Loucy (cell line): Measurements from ENCODE around the gene CIROP.
A peak's percentile ranks its signal among the peaks of the same experiment; 100 is the strongest.

ENCODE experiments used
- H2AFZ ChIP-seq: fragments of 200-600 bp; sonication (generic); 2 replicates; pipeline ENCODE4 v1.6.0; 2016; ENCODE audit warnings: antibody characterized with exemption, mild to moderate bottlenecking, low read length, moderate library complexity
- H3F3A ChIP-seq: fragments of 200-600 bp; 2 replicates; pipeline ENCODE4 v1.6.0; 2016; ENCODE audit warnings: antibody characterized with exemption, low read depth, mild to moderate bottlenecking
- H3K27me3 ChIP-seq: fragments of 200-600 bp; sonication (generic); 2 replicates; pipeline ENCODE4 v1.6.1; 2014; ENCODE audit warnings: low read length, mild to moderate bottlenecking; ENCODE audit not compliant: insufficient read depth, poor library complexity, severe bottlenecking
- H3K36me3 ChIP-seq: fragments of 200-600 bp; sonication (generic); 2 replicates; pipeline ENCODE4 v1.6.1; 2016; ENCODE audit warnings: low read length; ENCODE audit not compliant: insufficient read depth
- H3K4me1 ChIP-seq: fragments of 200-600 bp; sonication (generic); 2 replicates; pipeline ENCODE4 v1.5.1; 2014; ENCODE audit warnings: low read length, mild to moderate bottlenecking; ENCODE audit not compliant: insufficient read depth, poor library complexity, severe bottlenecking
- H3K4me2 ChIP-seq: fragments of 200-600 bp; sonication (generic); 2 replicates; pipeline ENCODE4 v1.6.0; 2014; ENCODE audit warnings: antibody characterized with exemption, low read length, low read depth, mild to moderate bottlenecking; ENCODE audit not compliant: poor library complexity, severe bottlenecking
- H3K4me3 ChIP-seq: fragments of 200-600 bp; sonication (generic); 2 replicates; pipeline ENCODE4 v1.5.1; 2014; ENCODE audit warnings: low read length, mild to moderate bottlenecking, mixed read lengths; ENCODE audit not compliant: poor library complexity, severe bottlenecking
- H3K79me2 ChIP-seq: fragments of 200-600 bp; sonication (generic); 2 replicates; pipeline ENCODE4 v1.6.1; 2014; ENCODE audit warnings: low read length; ENCODE audit not compliant: insufficient read depth
- H3K9ac ChIP-seq: fragments of 200-600 bp; sonication (generic); 2 replicates; pipeline ENCODE4 v1.6.0; 2014; ENCODE audit warnings: mild to moderate bottlenecking, low read depth, low read length, moderate library complexity; ENCODE audit not compliant: poor library complexity, severe bottlenecking
- H3K9me2 ChIP-seq: fragments of 200-600 bp; sonication (generic); replicated peaks from 2 replicates; pipeline ENCODE4 v1.6.1; 2016; ENCODE audit warnings: low read depth, low read length, mixed read lengths
- H3K9me3 ChIP-seq: fragments of 200-600 bp; sonication (generic); 2 replicates; pipeline ENCODE4 v1.6.1; 2014; ENCODE audit warnings: mild to moderate bottlenecking, antibody characterized with exemption, low read length, low read depth; ENCODE audit not compliant: insufficient read depth
- H4K20me1 ChIP-seq: fragments of 200-600 bp; sonication (generic); 2 replicates; pipeline ENCODE4 v1.6.0; 2014; ENCODE audit warnings: antibody characterized with exemption, low read length, mild to moderate bottlenecking; ENCODE audit not compliant: insufficient read depth, poor library complexity, severe bottlenecking
- EZH2phosphoT487 ChIP-seq: fragments of 200-600 bp; IDR thresholded peaks from 2 replicates; pipeline ENCODE4 v1.6.1; 2018; ENCODE audit warnings: antibody characterized with exemption, mild to moderate bottlenecking, moderate library complexity, borderline replicate concordance
- TF ChIP-seq, protein P1 (sequence below): fragments of 200-600 bp; sonication (generic); conservative IDR thresholded peaks from 2 replicates; pipeline ENCODE4 v1.5.1; 2014; ENCODE audit warnings: mild to moderate bottlenecking, antibody characterized with exemption, low read length

CIROP gene

DNA sequence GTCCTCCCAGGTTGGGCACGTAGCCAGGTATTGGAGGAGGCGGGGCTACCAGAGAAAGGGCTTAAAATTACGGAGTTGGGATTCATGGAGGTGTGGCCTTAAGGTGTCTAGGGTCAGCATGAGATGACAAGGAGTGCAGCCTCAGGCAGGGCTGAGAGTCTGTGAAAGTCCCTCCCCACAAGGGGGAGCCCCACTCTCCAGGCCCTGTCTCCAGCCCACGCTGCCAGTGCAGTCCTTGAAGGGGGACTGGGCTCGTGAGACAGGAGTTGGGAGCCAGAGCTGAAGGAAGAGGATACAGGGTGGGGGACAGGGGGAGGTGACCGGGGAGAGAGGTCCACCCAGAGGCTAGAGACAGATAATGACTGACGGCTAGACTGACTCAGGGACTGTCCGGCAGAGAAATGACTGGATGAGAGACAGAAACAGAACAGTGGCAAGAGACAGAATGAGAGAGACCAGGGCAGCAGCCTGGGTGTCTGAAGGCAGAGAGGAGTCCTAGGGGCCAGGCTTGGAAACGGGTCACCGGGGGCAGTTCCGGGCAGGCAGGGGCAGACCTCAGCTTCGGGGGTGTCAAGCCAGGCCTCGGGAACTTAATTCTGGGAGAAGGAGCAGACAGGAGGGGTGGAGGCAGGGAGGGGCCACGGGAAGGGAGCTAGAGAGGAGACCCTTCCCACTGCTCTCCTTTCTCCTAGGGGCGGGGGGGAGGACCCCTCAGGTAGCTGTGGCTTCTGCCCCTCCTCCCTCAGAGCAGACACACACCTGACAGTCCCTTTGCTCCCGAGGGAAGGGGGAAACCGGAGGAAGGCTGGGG is 48.4 kb downstream of the CIROP start:
- peaks cover 13% of the 10 kb centered on the region for H3K4me1 ChIP-seq
- no peaks in the 10 kb centered on the region for H3K9me3 ChIP-seq
- TF ChIP-seq, protein P1, sequence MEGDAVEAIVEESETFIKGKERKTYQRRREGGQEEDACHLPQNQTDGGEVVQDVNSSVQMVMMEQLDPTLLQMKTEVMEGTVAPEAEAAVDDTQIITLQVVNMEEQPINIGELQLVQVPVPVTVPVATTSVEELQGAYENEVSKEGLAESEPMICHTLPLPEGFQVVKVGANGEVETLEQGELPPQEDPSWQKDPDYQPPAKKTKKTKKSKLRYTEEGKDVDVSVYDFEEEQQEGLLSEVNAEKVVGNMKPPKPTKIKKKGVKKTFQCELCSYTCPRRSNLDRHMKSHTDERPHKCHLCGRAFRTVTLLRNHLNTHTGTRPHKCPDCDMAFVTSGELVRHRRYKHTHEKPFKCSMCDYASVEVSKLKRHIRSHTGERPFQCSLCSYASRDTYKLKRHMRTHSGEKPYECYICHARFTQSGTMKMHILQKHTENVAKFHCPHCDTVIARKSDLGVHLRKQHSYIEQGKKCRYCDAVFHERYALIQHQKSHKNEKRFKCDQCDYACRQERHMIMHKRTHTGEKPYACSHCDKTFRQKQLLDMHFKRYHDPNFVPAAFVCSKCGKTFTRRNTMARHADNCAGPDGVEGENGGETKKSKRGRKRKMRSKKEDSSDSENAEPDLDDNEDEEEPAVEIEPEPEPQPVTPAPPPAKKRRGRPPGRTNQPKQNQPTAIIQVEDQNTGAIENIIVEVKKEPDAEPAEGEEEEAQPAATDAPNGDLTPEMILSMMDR = peak; percentile 92
- TF ChIP-seq EZH2phosphoT487 = no peak
- no peaks in the 10 kb centered on the region for H3F3A ChIP-seq
- H2AFZ ChIP-seq = peak overlapping the region; percentile 37
- no peaks in the 10 kb centered on the region for H4K20me1 ChIP-seq
- H3K27me3 ChIP-seq = no peaks in the 10 kb centered on the region
- H3K4me3 ChIP-seq = peak overlapping the region; percentile 77
- peak overlapping the region; percentile 66 for H3K9ac ChIP-seq
- peak overlapping the region; percentile 94 for H3K4me2 ChIP-seq
- no peaks in the 10 kb centered on the region for H3K79me2 ChIP-seq
- peaks cover 24% of the 10 kb centered on the region; the same call in 1 of the 2 replicates for H3K36me3 ChIP-seq
- no peaks in the 10 kb centered on the region for H3K9me2 ChIP-seq

DNA sequence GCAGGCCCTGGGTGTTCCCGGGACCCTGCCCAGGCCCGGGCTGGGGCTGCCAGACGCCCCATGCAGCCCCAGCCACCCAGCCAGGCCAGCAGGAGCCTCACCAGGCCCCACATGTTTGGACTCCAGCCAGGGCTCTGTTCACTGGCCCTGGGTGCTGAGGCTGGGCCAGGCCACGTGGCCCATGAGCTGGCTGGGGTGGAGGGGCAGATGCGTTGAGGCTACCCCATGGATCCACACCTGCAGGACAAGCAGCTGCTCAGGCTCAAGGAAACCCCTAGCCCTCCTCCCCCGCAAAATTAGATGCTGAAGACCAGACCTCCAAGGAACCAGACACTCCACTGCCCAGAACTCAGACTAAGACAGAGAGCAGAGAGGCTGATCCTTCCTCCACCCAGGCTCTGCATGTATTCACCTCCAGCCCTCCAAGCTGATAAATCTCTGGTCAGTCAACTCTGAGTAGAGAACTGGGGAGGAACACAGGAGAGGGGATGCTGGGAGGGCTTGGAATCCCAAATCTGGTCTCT is 49.1 kb downstream of the CIROP start:
- H3K79me2 ChIP-seq = no peaks in the 10 kb centered on the region
- H3K9ac ChIP-seq = no peak overlapping the region
- no peaks in the 10 kb centered on the region for H4K20me1 ChIP-seq
- H3F3A ChIP-seq = no peaks in the 10 kb centered on the region
- H3K9me2 ChIP-seq = no peaks in the 10 kb centered on the region
- TF ChIP-seq EZH2phosphoT487 = no peak
- TF ChIP-seq, protein P1 = no peak
- H3K9me3 ChIP-seq = no peaks in the 10 kb centered on the region
- H3K4me3 ChIP-seq = no peak overlapping the region
- no peak overlapping the region for H2AFZ ChIP-seq
- H3K36me3 ChIP-seq = peaks cover 17% of the 10 kb centered on the region; the same call in 1 of the 2 replicates
- peaks cover 13% of the 10 kb centered on the region for H3K4me1 ChIP-seq
- no peaks in the 10 kb centered on the region for H3K27me3 ChIP-seq
- peak overlapping the region; percentile 94 for H3K4me2 ChIP-seq

DNA sequence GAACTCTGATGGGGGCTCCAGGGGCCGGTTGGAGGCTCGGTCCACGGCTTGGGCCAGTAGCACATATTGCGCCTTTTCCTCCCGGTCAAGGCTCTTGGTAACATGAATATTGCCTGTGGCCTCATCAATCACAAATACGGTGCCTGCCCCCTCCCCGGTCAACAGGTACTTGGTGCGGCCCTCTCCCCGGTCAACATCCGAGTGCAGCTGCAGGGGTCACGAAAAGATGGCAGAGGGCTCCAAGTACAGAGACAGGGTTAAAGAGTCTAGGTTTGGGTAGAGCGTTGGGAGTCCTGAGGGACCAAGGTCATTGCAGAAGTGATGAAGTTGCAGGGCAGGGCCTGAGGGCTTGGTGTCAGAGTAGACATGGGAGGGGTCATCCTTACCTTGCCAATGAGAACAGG is 49.6 kb downstream of the CIROP start:
- Histone ChIP-seq H3F3A (no peaks in the 10 kb centered on the region), H3K79me2 (no peaks in the 10 kb centered on the region), H2AFZ (no peak overlapping the region), H3K36me3 (peaks cover 12% of the 10 kb centered on the region; the same call in 1 of the 2 replicates), H3K9me2 (no peaks in the 10 kb centered on the region), H3K4me1 (peaks cover 13% of the 10 kb centered on the region), H3K4me2 (no peak overlapping the region), H3K4me3 (no peak overlapping the region), H3K27me3 (no peaks in the 10 kb centered on the region), H4K20me1 (no peaks in the 10 kb centered on the region), H3K9me3 (no peaks in the 10 kb centered on the region), H3K9ac (no peak overlapping the region)
- TF ChIP-seq, protein P1 = no peak
- no peak for TF ChIP-seq EZH2phosphoT487
